Measurements from ENCODE around the gene APP.

- TF ChIP-seq POLR2A (IDR thresholded peaks at IDR 0.05; ENCODE audit: low read depth, low read length) (no peak), POLR2AphosphoS5 (IDR thresholded peaks at IDR 0.05; ENCODE audit: low read depth, low read length) (no peak)
Observed at GRCh38 chr21:25907573-25908275, 262.8 kb downstream of the APP start.

All from GM12891 (cell line).